Stomach (tissue), 9 donors: ENCODE measurements around the gene PPP2R5C. TPM values are rescaled to one million over a fixed set of nuclear protein-coding genes. Genes with fewer than 3 reads are reported as not detected.

Source experiments
- DNase-seq, 2 donors: peaks; one replicate each; pipeline versions ENCODE4 v3.0.0 to v3.0.0-alpha.2; 2013 to 2019
- H3K27ac ChIP-seq, 5 donors: fragments of 200-600 bp in 4 of 5; sonication (generic) in 4 of 5; one replicate each; pipeline ENCODE4 v1.5.1; 2013 to 2019; ENCODE audit warnings: mild to moderate bottlenecking in 1 of 5, moderate library complexity in 1 of 5
- H3K27me3 ChIP-seq, 3 donors: fragments of 200-600 bp; sonication (generic); one replicate each; pipeline ENCODE4 v1.5.1; 2017 to 2019; ENCODE audit warnings: mixed run types in 1 of 3
- H3K36me3 ChIP-seq, 4 donors: fragments of 200-600 bp; sonication (generic); 1 replicate in 3 of 4; 2 replicates in 1 of 4; pipeline ENCODE4 v1.5.1; 2016 to 2019
- H3K4me1 ChIP-seq, 4 donors: fragments of 200-600 bp; sonication (generic); one replicate each; pipeline ENCODE4 v1.5.1; 2016 to 2019
- H3K4me3 ChIP-seq, 4 donors: fragments of 200-600 bp; sonication (generic) in 3 of 4; one replicate each; pipeline ENCODE4 v1.5.1; 2016 to 2019; ENCODE audit warnings: mild to moderate bottlenecking in 1 of 4
- H3K9me3 ChIP-seq, 4 donors: fragments of 200-600 bp; sonication (generic); one replicate each; pipeline ENCODE4 v1.5.1; 2016 to 2019
- EP300 ChIP-seq: sonication (generic); formaldehyde crosslinking; IDR thresholded peaks from one replicate; pipeline ENCODE4 v1.6.1; 2017; ENCODE audit warnings: antibody characterized with exemption
- POLR2A ChIP-seq, 4 donors: fragments of 450-650 bp; IDR thresholded peaks; one replicate each; pipeline ENCODE4 v1.6.1; 2016; ENCODE audit warnings: antibody characterized with exemption in 4 of 4, control low read depth in 2 of 4, mild to moderate bottlenecking in 1 of 4, moderate library complexity in 1 of 4
- POLR2AphosphoS5 ChIP-seq, 3 donors: sonication (generic); formaldehyde crosslinking; IDR thresholded peaks; one replicate each; pipeline ENCODE4 v1.6.1; 2016; ENCODE audit warnings: antibody characterized with exemption in 3 of 3
- WGBS, 5 donors: extraction: QIAGEN DNeasy Blood & Tissue Kit in 3 of 5; methylation state at CpG; one replicate each; pipeline versions ENCODE4 v1.1.5 to v1.1.7; 2013 to 2018; 5-methylcytosine and 5-hydroxymethylcytosine counted together
- intact Hi-C: fragments of 100-400 bp; cut with DNase I; formaldehyde crosslinking; loops from one replicate; pipeline ENCODE4 v1.15.1; 2023; ENCODE audit warnings: low total_unique reads
- polyA plus RNA-seq, 3 donors: library from polyadenylated mRNA; stranded (reverse); fragments of 200-250 nt; gene quantifications; one replicate each; pipeline ENCODE4 v1.2.3, GENCODE V29; 2013
- total RNA-seq, 5 donors: library from RNA; depleted of rRNA; stranded (reverse); fragments of >200 nt; gene quantifications; one replicate each; pipeline versions ENCODE4 v1.1.0 to v1.2.3, GENCODE V29; 2014 to 2016
- TF ChIP-seq, protein P1 (sequence below), 7 experiments: fragments of 450-650 bp in 4 of 7; fragments of 200-600 bp in 3 of 7; sonication (generic) in 3 of 7; IDR thresholded peaks; one replicate each; pipeline ENCODE4 v1.5.1; 2016 to 2019; ENCODE audit warnings: antibody characterized with exemption in 7 of 7, control low read depth in 2 of 7, mild to moderate bottlenecking in 1 of 7
- donor health status: healthy with polysubstance abuse.
- donor health status: Bipolar disorder and iron deficiency.
- donor health status: healthy.

Gene PPP2R5C
- total and polyA plus RNA-seq, 8 donors, result 19.7 to 175 (median 89.6) TPM

DNA sequence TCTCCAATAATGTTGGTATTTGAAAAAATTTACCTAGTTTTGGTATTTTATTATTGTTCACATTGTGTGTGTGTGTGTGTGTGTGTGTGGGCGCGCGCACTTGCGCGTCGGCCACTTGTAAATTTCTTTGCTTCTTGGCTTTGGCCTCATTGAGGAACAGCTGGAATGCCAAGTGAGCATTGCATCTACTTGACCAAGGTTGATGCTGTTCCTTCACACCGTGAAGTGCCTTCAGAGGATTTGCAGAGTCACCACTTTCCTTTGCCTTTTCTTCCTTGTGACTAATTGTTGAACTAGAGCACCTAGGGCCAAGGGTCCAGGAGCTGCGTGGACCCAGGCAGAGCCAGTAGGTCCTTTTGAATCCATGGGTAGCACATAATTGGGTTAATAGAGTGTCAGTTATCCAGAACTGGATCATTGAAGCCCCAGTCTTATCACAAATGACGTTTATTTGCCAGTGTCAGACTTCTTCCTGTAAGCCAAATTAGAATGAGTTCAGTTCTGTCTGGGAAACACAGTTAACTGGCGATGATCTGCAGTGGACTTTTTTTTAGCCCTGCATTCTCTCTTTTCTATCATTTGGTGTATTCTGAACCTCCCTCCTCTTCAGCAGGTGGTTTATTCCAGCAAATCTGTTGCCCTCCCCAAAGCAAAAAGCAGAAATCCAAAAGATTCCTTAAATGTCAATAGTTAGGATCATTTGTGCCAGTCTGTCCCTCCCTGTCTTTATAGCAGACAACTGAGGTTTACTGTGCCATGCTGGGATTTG lies 2.6 kb downstream of the PPP2R5C start:
- intact Hi-C loops, result no loop called here
- no peak for DNase-seq
- no peaks in the 10 kb centered on the region for H3K9me3 ChIP-seq
- peaks cover 5 to 41% (median 28%) of the 10 kb centered on the region in 4 donors for H3K4me1 ChIP-seq
- TF ChIP-seq POLR2A (IDR thresholded peaks at IDR 0.05) (no peak), EP300 (no peak), POLR2AphosphoS5 (IDR thresholded peaks at IDR 0.05) (no peak)
- TF ChIP-seq, protein P1, sequence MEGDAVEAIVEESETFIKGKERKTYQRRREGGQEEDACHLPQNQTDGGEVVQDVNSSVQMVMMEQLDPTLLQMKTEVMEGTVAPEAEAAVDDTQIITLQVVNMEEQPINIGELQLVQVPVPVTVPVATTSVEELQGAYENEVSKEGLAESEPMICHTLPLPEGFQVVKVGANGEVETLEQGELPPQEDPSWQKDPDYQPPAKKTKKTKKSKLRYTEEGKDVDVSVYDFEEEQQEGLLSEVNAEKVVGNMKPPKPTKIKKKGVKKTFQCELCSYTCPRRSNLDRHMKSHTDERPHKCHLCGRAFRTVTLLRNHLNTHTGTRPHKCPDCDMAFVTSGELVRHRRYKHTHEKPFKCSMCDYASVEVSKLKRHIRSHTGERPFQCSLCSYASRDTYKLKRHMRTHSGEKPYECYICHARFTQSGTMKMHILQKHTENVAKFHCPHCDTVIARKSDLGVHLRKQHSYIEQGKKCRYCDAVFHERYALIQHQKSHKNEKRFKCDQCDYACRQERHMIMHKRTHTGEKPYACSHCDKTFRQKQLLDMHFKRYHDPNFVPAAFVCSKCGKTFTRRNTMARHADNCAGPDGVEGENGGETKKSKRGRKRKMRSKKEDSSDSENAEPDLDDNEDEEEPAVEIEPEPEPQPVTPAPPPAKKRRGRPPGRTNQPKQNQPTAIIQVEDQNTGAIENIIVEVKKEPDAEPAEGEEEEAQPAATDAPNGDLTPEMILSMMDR (IDR thresholded peaks at IDR 0.05), result no peak
- WGBS, 5 donors, result 83 to 91% (median 88%) methylated on average over 10 of the region's 10 CpGs
- no peaks in the 10 kb centered on the region for H3K27me3 ChIP-seq
- H3K36me3 ChIP-seq, result peaks cover 10 to 34% (median 28%) of the 10 kb centered on the region in 4 donors
- H3K4me3 ChIP-seq, result peak overlapping the region in 1 of 4 donors; percentile 7
- no peak overlapping the region for H3K27ac ChIP-seq

GRCh38 chr14:101767618-101768362 lies 6.3 kb downstream of the PPP2R5C start:
- Histone ChIP-seq H3K36me3 (peaks cover 10 to 34% (median 28%) of the 10 kb centered on the region in 4 donors), H3K4me1 (peaks cover 2 to 34% (median 19%) of the 10 kb centered on the region in 4 donors), H3K9me3 (no peaks in the 10 kb centered on the region), H3K27ac (no peak overlapping the region), H3K4me3 (no peak overlapping the region), H3K27me3 (no peaks in the 10 kb centered on the region)
- TF ChIP-seq EP300 (no peak), POLR2AphosphoS5 (IDR thresholded peaks at IDR 0.05) (no peak), POLR2A (IDR thresholded peaks at IDR 0.05) (no peak)
- TF ChIP-seq, protein P1 (IDR thresholded peaks at IDR 0.05), result no peak
- DNase-seq, result no peak
- intact Hi-C loops, result no loop called here
- 87 to 90% (median 88%) methylated on average over 7 of the region's 7 CpGs for WGBS, 5 donors

DNA sequence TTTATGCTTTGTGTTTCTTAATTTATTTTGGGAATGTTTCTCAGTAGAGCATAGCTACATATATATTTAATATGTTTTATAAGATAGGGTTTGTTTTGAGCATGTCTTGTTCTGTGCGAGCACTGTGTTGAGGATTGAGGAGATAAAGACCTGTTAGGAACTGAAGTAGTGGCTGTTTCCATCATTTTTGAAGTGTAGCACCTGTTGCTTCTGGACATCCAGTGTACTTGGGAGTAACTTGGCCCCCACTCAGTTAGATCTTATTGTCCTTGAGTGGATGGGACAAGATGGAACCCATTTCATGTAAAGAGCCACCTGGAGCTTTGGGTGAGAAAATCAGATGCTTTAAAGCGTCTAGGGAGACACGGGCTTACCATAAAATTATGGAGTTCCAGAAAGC lies 8.7 kb downstream of the PPP2R5C start:
- 80 to 87% (median 87%) methylated on average over 3 of the region's 3 CpGs for WGBS, 5 donors
- no peak for TF ChIP-seq EP300
- TF ChIP-seq POLR2A (IDR thresholded peaks at IDR 0.05), result no peak
- TF ChIP-seq POLR2AphosphoS5 (IDR thresholded peaks at IDR 0.05), result no peak
- TF ChIP-seq, protein P1 (IDR thresholded peaks at IDR 0.05), result no peak
- Histone ChIP-seq H3K4me1 (peaks cover 0 to 10% (median 4%) of the 10 kb centered on the region in 4 donors), H3K4me3 (no peak overlapping the region), H3K9me3 (no peaks in the 10 kb centered on the region), H3K27me3 (no peaks in the 10 kb centered on the region), H3K36me3 (peaks cover 10 to 28% (median 21%) of the 10 kb centered on the region in 4 donors), H3K27ac (peak overlapping the region in 1 of 5 donors; percentile 58)
- intact Hi-C loops, result loop anchor here (10.0 kb wide), 1 partner anchor 175 kb away; no protein-coding TSS in a partner anchor
- no peak for DNase-seq

DNA sequence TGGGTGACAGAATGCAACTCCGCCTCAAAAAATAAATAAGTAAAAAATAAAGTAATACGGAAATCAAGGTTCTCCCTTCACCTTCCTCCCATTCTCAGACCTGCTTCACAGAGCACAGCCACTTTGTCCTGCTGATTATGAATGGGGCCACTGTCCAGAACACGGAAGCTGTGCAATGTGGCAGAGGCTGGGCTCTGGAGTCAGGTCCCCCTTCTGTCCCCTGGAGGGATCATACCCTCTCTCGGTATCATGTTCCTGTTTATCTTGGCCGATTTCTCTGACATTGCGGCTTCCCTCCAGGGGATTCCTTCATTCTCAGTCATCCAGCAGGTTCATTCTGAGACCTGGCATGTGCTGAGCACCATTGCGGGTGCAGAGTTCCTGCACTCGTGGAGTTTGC lies 11.3 kb downstream of the PPP2R5C start:
- Histone ChIP-seq H3K4me1 (peaks cover 0 to 9% (median 4%) of the 10 kb centered on the region in 4 donors), H3K27ac (no peak overlapping the region), H3K27me3 (no peaks in the 10 kb centered on the region), H3K4me3 (no peak overlapping the region), H3K9me3 (no peaks in the 10 kb centered on the region), H3K36me3 (peaks cover 0 to 9% (median 2%) of the 10 kb centered on the region in 4 donors)
- TF ChIP-seq EP300 (no peak), POLR2A (IDR thresholded peaks at IDR 0.05) (no peak), POLR2AphosphoS5 (IDR thresholded peaks at IDR 0.05) (no peak)
- TF ChIP-seq, protein P1 (IDR thresholded peaks at IDR 0.05), result no peak
- intact Hi-C loops, result loop anchor here (10.0 kb wide), 1 partner anchor 172 kb away; no protein-coding TSS in a partner anchor
- WGBS, 5 donors, result 79 to 86% (median 83%) methylated on average over 8 of the region's 8 CpGs
- DNase-seq, result no peak
